ENCODE measurements around the gene TMEM170A. TPM values are rescaled to one million over a fixed set of nuclear protein-coding genes. Genes with fewer than 3 reads are reported as not detected.

The TMEM170A gene
- total RNA-seq, 1 donor from 2014 or later = 30.6 TPM

DNA sequence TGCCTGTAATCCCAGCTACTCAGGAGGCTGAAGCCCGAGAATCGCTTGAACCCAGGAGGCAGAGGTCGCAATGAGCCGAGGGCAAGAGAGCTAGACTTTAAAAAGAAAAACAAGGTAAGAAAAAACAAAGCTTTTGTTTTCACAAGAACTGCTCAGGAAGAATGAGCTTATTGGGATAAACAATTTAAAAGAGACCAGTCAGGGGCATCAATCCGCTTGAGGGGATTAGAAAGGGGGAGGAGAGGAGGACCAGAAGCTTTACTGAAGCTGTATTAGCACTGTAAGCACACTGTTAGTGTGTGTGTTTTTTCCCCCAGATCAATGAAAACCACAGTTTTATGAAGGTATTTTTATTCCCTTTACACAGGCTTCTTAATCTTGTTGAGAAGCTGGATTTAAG, 8.8 kb downstream of the TMEM170A start:
- Mint-ChIP-seq H3K4me3 (ENCODE audit: unreplicated experiment) (no peak overlapping the region), H3K36me3 (ENCODE audit: unreplicated experiment) (peaks cover 4% of the 10 kb centered on the region), H3K27ac (ENCODE audit: unreplicated experiment) (no peak overlapping the region), H3K9me3 (ENCODE audit: unreplicated experiment) (peaks cover 4% of the 10 kb centered on the region), H3K27me3 (ENCODE audit: unreplicated experiment) (no peaks in the 10 kb centered on the region), H3K4me1 (ENCODE audit: low read depth, unreplicated experiment) (peaks cover 21% of the 10 kb centered on the region)
- DNase-seq = no peak
- TF ChIP-seq CTCF (IDR thresholded peaks at IDR 0.05; ENCODE audit: partially characterized antibody, unreplicated experiment) = no peak

GRCh38 chr16:75452464-75453190, 11.9 kb downstream of the TMEM170A start:
- Mint-ChIP-seq H3K4me3 (ENCODE audit: unreplicated experiment) (no peak overlapping the region), H3K4me1 (ENCODE audit: low read depth, unreplicated experiment) (peaks cover 12% of the 10 kb centered on the region), H3K9me3 (ENCODE audit: unreplicated experiment) (peaks cover 2% of the 10 kb centered on the region), H3K27ac (ENCODE audit: unreplicated experiment) (no peak overlapping the region), H3K27me3 (ENCODE audit: unreplicated experiment) (no peaks in the 10 kb centered on the region), H3K36me3 (ENCODE audit: unreplicated experiment) (peaks cover 4% of the 10 kb centered on the region)
- no peak for DNase-seq
- TF ChIP-seq CTCF (IDR thresholded peaks at IDR 0.05; ENCODE audit: partially characterized antibody, unreplicated experiment) = no peak

DNA sequence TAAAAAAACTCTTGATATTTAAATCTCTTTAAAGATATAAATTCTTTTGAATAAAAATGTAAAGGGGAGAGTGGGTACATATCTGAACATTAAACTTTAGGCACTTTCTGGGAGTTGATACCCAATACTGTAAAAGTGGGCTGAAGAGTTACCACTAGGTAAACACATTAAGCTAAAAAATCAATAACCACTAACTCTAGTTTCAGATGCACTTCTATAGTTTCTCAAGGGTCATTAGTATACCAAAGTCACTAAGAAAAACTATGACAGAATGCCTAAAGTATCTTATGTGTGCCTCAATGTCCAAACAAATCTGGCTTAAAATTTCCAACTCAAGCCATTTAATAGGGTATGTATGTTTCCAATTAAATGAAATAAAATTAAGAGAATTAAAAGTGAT, 18.1 kb downstream of the TMEM170A start:
- no peak for DNase-seq
- H3K4me1 Mint-ChIP-seq (ENCODE audit: low read depth, unreplicated experiment) = no peaks in the 10 kb centered on the region
- no peak overlapping the region for H3K4me3 Mint-ChIP-seq (ENCODE audit: unreplicated experiment)
- H3K36me3 Mint-ChIP-seq (ENCODE audit: unreplicated experiment) = peaks cover under 1% of the 10 kb centered on the region
- no peaks in the 10 kb centered on the region for H3K9me3 Mint-ChIP-seq (ENCODE audit: unreplicated experiment)
- no peak overlapping the region for H3K27ac Mint-ChIP-seq (ENCODE audit: unreplicated experiment)
- TF ChIP-seq CTCF (IDR thresholded peaks at IDR 0.05; ENCODE audit: partially characterized antibody, unreplicated experiment) = no peak
- no peaks in the 10 kb centered on the region for H3K27me3 Mint-ChIP-seq (ENCODE audit: unreplicated experiment)

DNA sequence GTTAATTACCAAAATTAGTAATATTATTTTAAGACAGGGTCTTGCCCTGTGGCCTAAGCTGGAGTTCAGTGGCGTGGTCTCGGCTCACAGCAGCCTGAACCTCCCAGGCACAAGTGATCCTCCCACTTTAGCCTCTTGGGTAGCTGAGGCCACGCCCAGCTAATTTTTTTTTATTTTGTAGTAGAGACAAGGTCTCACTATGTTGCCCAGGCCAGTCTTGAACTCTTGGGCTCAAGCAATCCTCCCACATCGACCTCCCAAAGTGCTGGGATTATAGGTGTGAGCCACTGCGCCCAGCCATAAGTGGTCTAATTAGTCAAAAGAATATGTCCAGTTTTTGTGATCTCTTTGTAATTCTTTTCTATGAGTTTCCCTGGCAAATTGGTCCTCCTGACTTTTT, 19.2 kb downstream of the TMEM170A start:
- no peak for TF ChIP-seq CTCF (IDR thresholded peaks at IDR 0.05; ENCODE audit: partially characterized antibody, unreplicated experiment)

DNA sequence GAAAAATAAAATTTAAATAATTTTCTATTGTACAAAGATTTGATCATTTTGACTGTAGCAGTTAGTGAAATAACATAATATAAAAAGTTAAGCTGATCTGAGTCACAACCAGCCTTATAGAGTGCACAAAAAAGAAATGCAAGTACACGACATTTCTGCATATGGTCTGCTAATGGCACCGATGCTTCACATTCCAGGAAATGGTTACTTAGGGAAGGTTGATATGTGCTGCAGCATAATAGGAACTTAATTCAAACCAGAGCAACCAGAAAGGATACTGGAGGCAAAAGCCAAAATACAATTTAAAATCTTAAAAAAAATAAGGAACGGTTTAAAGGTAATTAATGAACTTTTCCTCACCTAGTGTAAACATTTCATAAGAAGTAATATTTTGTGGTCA, 21.2 kb downstream of the TMEM170A start:
- H3K27me3 Mint-ChIP-seq (ENCODE audit: unreplicated experiment) = no peaks in the 10 kb centered on the region
- no peak for DNase-seq
- H3K4me1 Mint-ChIP-seq (ENCODE audit: low read depth, unreplicated experiment) = no peaks in the 10 kb centered on the region
- H3K27ac Mint-ChIP-seq (ENCODE audit: unreplicated experiment) = no peak overlapping the region
- no peaks in the 10 kb centered on the region for H3K9me3 Mint-ChIP-seq (ENCODE audit: unreplicated experiment)
- TF ChIP-seq CTCF (IDR thresholded peaks at IDR 0.05; ENCODE audit: partially characterized antibody, unreplicated experiment) = no peak
- no peaks in the 10 kb centered on the region for H3K36me3 Mint-ChIP-seq (ENCODE audit: unreplicated experiment)
- H3K4me3 Mint-ChIP-seq (ENCODE audit: unreplicated experiment) = no peak overlapping the region

More for the DNA sequence above, 19.2 kb downstream of the TMEM170A start:
- Mint-ChIP-seq H3K36me3 (ENCODE audit: unreplicated experiment) (no peaks in the 10 kb centered on the region), H3K27ac (ENCODE audit: unreplicated experiment) (no peak overlapping the region), H3K27me3 (ENCODE audit: unreplicated experiment) (no peaks in the 10 kb centered on the region), H3K4me1 (ENCODE audit: low read depth, unreplicated experiment) (no peaks in the 10 kb centered on the region), H3K9me3 (ENCODE audit: unreplicated experiment) (no peaks in the 10 kb centered on the region), H3K4me3 (ENCODE audit: unreplicated experiment) (no peak overlapping the region)
- no peak for DNase-seq
